B cell (primary cell): ENCODE measurements around the gene TMEM50B.

Source experiments
- CTCF ChIP-seq: fragments of 200-600 bp; IDR thresholded peaks from one replicate; pipeline ENCODE4 v1.8.0; 2022; ENCODE audit warnings: antibody characterized with exemption, mild to moderate bottlenecking
- EZH2 ChIP-seq: IDR thresholded peaks from 2 replicates; pipeline ENCODE4 v1.6.1; 2012; ENCODE audit warnings: borderline replicate concordance, low read depth, mild to moderate bottlenecking, moderate library complexity, low read length; ENCODE audit not compliant: insufficient read depth, poor library complexity, severe bottlenecking

GRCh38 chr21:33403128-33403785 lies 76.5 kb downstream of the TMEM50B start, which contains the start of gene IFNGR2:
- TF ChIP-seq CTCF (no peak), EZH2 (no peak)
